MM.1S (cell line): ENCODE results near the gene DPYSL4.

Experiments used
- EZH2 ChIP-seq: fragments of 300-600 bp; sonication (generic); optimal IDR thresholded peaks from 2 replicates; pipeline ENCODE3; 2017; ENCODE audit warnings: low read depth, mild to moderate bottlenecking, antibody characterized with exemption, low read length, mixed read lengths
- TF ChIP-seq, protein P1 (sequence below): fragments of 300-600 bp; sonication (generic); IDR thresholded peaks from 2 replicates; pipeline ENCODE4 v1.5.1; 2016; ENCODE audit warnings: antibody characterized with exemption, low read length, mixed read lengths

DNA sequence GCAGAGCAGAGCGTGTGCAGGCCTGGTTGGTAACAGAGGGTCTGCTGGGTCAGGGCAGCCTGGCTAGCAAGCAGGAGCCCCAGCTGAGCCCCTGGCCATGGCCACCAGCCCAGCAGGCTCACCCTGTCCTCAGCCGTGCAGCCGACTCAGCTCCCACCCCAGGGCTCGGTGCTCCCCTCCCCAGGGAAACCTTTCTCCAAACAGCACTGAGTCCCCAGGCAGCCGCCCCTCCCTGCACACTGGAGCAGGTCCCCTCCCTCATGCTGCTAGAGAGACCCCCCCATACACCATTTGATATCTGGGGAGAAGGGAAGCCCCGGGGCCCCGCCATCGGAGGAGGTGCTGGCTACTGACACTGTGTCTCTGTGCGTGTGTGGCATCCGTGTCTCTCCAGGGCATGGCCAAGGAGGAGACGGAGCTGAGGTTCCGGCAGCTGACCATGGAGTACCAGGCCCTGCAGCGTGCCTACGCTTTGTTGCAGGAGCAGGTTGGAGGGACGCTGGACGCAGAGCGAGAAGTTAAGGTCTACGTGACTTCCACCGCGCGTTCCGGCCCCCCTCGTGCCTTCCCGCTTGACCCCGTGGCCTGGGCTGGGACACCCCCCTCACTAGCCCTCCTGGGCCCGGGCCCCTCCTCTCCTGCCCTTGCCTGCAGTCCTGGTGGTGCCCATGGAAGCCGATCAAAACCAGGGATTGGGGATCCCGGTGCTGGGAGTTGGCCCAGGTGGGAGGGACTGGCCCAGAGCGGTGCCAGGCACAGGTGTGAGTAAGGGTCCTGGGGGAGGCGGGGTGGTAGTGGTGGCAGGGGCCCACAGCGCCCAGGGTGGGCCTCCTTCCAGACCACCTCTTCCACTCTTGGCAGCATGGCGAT, 45.0 kb upstream of the DPYSL4 start:
- TF ChIP-seq, protein P1, sequence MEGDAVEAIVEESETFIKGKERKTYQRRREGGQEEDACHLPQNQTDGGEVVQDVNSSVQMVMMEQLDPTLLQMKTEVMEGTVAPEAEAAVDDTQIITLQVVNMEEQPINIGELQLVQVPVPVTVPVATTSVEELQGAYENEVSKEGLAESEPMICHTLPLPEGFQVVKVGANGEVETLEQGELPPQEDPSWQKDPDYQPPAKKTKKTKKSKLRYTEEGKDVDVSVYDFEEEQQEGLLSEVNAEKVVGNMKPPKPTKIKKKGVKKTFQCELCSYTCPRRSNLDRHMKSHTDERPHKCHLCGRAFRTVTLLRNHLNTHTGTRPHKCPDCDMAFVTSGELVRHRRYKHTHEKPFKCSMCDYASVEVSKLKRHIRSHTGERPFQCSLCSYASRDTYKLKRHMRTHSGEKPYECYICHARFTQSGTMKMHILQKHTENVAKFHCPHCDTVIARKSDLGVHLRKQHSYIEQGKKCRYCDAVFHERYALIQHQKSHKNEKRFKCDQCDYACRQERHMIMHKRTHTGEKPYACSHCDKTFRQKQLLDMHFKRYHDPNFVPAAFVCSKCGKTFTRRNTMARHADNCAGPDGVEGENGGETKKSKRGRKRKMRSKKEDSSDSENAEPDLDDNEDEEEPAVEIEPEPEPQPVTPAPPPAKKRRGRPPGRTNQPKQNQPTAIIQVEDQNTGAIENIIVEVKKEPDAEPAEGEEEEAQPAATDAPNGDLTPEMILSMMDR = no peak
- TF ChIP-seq EZH2 = no peak
